HG03139 (cell line): Measurements from ENCODE around the gene DUXA.
A peak's percentile ranks its signal among the peaks of the same experiment; 100 is the strongest.
"Not testable (repeated sequence)": the region's sequence is repeated elsewhere in the genome, so short reads cannot be mapped to it uniquely, and the experiment has no call there.

Source experiments
- ATAC-seq: cut with Tn5 transposase; IDR thresholded peaks from one replicate; pipeline ENCODE4 v1.9.1; 2021; ENCODE audit not compliant: unreplicated experiment

The DUXA gene

GRCh38 chr19:57167385-57167784 lies at the start of gene DUXA:
Gene DUXA, minus strand, starts transcription at chr19:57167485. Its CDS starts 42 bp downstream, at chr19:57167443.
- no peak for ATAC-seq

- ATAC-seq, result no peak
Observed at GRCh38 chr19:57212109-57212508, 44.8 kb upstream of the DUXA start.

GRCh38 chr19:57210381-57210780 lies 43.1 kb upstream of the DUXA start:
- ATAC-seq, result no peak

- ATAC-seq, result no peak
Observed at GRCh38 chr19:57202160-57202559, 34.9 kb upstream of the DUXA start.

GRCh38 chr19:57197874-57198273 lies 30.6 kb upstream of the DUXA start:
- not testable (repeated sequence) for ATAC-seq

GRCh38 chr19:57192993-57193392 lies 25.7 kb upstream of the DUXA start:
- ATAC-seq, result no peak

GRCh38 chr19:57192077-57192420 lies 24.8 kb upstream of the DUXA start:
- no peak for ATAC-seq

- ATAC-seq, result peak; percentile 96
Observed at GRCh38 chr19:57191141-57192076, 24.1 kb upstream of the DUXA start, which contains the start of gene ZNF264. Gene ZNF264, plus strand, starts transcription at chr19:57191500. Its CDS starts 414 bp downstream, at chr19:57191914.

GRCh38 chr19:57190301-57190700 lies 23.0 kb upstream of the DUXA start:
- ATAC-seq, result no peak

GRCh38 chr19:57171551-57172081 lies 4.3 kb upstream of the DUXA start:
- no peak for ATAC-seq

- ATAC-seq, result no peak
Observed at GRCh38 chr19:57165846-57166245, 1.4 kb downstream of the DUXA start.

- ATAC-seq, result no peak
Observed at GRCh38 chr19:57161985-57162539, 5.2 kb downstream of the DUXA start.

GRCh38 chr19:57152921-57153320 lies 14.4 kb downstream of the DUXA start:
- no peak for ATAC-seq

- ATAC-seq, result no peak
Observed at GRCh38 chr19:57141699-57142098, 25.6 kb downstream of the DUXA start.

GRCh38 chr19:57135797-57136196 lies 31.5 kb downstream of the DUXA start:
- ATAC-seq, result no peak

GRCh38 chr19:57127403-57127802 lies 39.9 kb downstream of the DUXA start:
- ATAC-seq, result not testable (repeated sequence)

- no peak for ATAC-seq
Observed at GRCh38 chr19:57123882-57124281, 43.4 kb downstream of the DUXA start.

- no peak for ATAC-seq
Observed at GRCh38 chr19:57118848-57119247, 48.4 kb downstream of the DUXA start.

- not testable (repeated sequence) for ATAC-seq
Observed at GRCh38 chr19:57113501-57113900, 53.8 kb downstream of the DUXA start.

- ATAC-seq, result no peak
Observed at GRCh38 chr19:57111329-57111644, 56.0 kb downstream of the DUXA start.

- ATAC-seq, result no peak
Observed at GRCh38 chr19:57110592-57111328, 56.5 kb downstream of the DUXA start.
